ENCODE measurements around the gene RHBDL2.

DNA sequence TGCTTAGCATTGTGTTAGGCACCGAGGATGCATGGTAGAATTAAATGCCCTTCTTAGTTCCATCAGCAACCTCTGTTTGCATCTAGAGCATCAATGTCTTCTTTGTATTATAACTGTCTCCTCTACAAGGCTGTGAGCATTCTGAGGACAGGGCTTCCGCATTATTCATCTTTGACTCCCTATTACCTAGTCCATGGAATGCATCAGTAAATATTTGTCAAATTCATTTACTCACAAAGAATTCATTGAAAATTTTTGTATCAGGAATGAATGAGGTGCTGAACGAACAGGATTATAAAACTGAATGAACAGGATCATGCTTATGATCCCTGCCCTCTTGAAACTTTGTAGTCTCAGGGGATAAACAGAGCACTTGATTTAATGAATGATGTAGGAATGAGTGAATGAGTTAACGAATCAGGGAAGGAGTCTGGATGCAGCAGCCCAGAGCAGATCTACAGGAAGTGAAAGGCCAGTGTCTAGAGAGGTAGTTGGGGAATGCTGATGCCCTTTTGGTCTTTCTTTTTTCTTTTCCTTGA, 2.8 kb downstream of the RHBDL2 start:
- no peak for TF ChIP-seq EZH2 (IDR thresholded peaks at IDR 0.05; ENCODE audit: borderline replicate concordance, low read depth, low read length, severe bottlenecking)
- no peak for TF ChIP-seq MYC (IDR thresholded peaks at IDR 0.05; ENCODE audit: low read depth, low read length)
- TF ChIP-seq, protein P1, sequence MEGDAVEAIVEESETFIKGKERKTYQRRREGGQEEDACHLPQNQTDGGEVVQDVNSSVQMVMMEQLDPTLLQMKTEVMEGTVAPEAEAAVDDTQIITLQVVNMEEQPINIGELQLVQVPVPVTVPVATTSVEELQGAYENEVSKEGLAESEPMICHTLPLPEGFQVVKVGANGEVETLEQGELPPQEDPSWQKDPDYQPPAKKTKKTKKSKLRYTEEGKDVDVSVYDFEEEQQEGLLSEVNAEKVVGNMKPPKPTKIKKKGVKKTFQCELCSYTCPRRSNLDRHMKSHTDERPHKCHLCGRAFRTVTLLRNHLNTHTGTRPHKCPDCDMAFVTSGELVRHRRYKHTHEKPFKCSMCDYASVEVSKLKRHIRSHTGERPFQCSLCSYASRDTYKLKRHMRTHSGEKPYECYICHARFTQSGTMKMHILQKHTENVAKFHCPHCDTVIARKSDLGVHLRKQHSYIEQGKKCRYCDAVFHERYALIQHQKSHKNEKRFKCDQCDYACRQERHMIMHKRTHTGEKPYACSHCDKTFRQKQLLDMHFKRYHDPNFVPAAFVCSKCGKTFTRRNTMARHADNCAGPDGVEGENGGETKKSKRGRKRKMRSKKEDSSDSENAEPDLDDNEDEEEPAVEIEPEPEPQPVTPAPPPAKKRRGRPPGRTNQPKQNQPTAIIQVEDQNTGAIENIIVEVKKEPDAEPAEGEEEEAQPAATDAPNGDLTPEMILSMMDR (IDR thresholded peaks at IDR 0.05; ENCODE audit: extremely low read depth in 1 of 2, insufficient read depth in 1 of 2, low read depth in 1 of 2, low read length in 2 of 2) = no peak
- TF ChIP-seq, protein P2, sequence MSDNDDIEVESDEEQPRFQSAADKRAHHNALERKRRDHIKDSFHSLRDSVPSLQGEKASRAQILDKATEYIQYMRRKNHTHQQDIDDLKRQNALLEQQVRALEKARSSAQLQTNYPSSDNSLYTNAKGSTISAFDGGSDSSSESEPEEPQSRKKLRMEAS (IDR thresholded peaks at IDR 0.05; ENCODE audit: insufficient read depth, insufficient read length) = no peak
